ENCODE results near the gene PLEKHB2. TPM values are rescaled to one million over a fixed set of nuclear protein-coding genes. Genes with fewer than 3 reads are reported as not detected.
"Not testable (repeated sequence)": the region's sequence is repeated elsewhere in the genome, so short reads cannot be mapped to it uniquely, and the experiment has no call there.

PLEKHB2 gene
- total RNA-seq, 2 donors from 2014 or later, result 77.1 to 107 TPM

DNA sequence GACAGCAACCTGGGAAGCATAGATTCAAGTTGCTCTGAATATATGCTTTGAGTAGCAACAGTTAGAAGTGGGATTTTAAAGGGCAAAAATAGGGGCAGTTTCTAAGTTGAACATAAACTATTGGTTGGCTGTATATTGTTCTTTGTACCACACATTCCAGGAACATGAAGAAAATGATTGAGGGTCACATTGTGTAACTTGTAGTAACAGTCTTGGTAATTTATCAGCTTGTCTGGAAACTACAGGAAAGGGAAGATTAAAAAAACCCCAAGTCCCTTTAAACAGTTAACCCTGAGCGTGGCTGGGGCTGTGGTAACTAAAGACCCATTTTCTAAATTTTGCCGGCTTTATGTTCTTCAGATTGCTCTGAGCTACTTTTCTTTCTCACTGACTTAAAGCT lies 7.4 kb downstream of the PLEKHB2 start:
- H3K27ac ChIP-seq, result no peak overlapping the region
- H3K4me3 ChIP-seq, result no peak overlapping the region
- DNase-seq (ENCODE audit: low spot score), result no peak
- WGBS, result 74% methylated on average over 2 of the region's 2 CpGs
- no peaks in the 10 kb centered on the region for H3K4me1 ChIP-seq (replicated peaks)
- H3K9me3 ChIP-seq, result no peaks in the 10 kb centered on the region
- H3K36me3 ChIP-seq, result no peaks in the 10 kb centered on the region
- intact Hi-C loops (cut with DNase I), result no loop called here
- no peak for TF ChIP-seq POLR2A (IDR thresholded peaks at IDR 0.05)
- TF ChIP-seq, protein P1, sequence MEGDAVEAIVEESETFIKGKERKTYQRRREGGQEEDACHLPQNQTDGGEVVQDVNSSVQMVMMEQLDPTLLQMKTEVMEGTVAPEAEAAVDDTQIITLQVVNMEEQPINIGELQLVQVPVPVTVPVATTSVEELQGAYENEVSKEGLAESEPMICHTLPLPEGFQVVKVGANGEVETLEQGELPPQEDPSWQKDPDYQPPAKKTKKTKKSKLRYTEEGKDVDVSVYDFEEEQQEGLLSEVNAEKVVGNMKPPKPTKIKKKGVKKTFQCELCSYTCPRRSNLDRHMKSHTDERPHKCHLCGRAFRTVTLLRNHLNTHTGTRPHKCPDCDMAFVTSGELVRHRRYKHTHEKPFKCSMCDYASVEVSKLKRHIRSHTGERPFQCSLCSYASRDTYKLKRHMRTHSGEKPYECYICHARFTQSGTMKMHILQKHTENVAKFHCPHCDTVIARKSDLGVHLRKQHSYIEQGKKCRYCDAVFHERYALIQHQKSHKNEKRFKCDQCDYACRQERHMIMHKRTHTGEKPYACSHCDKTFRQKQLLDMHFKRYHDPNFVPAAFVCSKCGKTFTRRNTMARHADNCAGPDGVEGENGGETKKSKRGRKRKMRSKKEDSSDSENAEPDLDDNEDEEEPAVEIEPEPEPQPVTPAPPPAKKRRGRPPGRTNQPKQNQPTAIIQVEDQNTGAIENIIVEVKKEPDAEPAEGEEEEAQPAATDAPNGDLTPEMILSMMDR (IDR thresholded peaks at IDR 0.05), result no peak
- no peak for TF ChIP-seq POLR2AphosphoS5 (IDR thresholded peaks at IDR 0.05)
- no peaks in the 10 kb centered on the region for H3K27me3 ChIP-seq (replicated peaks; ENCODE audit: insufficient read depth)

DNA sequence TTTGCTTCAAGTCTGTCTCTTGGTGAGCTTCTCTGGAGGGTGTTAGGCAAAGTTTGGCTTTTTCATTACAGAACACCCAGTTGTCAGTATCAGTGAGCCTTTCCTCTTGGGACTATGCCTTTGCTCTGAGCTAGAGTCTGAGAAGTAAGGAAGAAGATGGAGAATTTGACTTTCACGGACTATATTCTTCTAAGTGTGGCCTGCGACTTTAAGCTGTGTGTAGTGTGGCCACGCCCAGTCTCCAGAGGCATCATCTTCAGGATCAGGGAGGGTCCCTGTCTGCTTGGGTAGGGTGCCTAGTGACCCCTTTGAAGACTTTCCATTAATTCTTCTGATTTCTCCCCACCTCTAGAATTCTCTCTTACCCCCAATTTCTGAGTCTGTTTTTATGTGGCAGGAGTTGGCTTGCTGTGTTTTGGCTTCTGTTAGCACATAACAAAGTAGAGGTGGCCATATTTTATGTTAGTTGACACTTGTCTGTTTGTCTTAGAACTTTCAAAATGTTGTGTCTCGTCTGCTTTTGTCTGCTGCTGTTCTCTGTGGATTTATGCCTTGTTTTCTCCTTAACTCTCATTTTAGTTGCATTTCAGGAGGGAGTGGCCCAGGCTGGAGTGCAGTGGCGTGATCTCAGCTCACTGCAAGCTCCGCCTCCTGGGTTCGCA lies 8.6 kb downstream of the PLEKHB2 start:
- no peaks in the 10 kb centered on the region for H3K4me1 ChIP-seq (replicated peaks)
- no peak overlapping the region for H3K4me3 ChIP-seq
- no peak for DNase-seq (ENCODE audit: low spot score)
- intact Hi-C loops (cut with DNase I), result no loop called here
- no peaks in the 10 kb centered on the region for H3K36me3 ChIP-seq
- no peaks in the 10 kb centered on the region for H3K27me3 ChIP-seq (replicated peaks; ENCODE audit: insufficient read depth)
- TF ChIP-seq, protein P1 (IDR thresholded peaks at IDR 0.05), result no peak
- TF ChIP-seq POLR2A (IDR thresholded peaks at IDR 0.05) (no peak), POLR2AphosphoS5 (IDR thresholded peaks at IDR 0.05) (no peak)
- WGBS, result 85% methylated on average over 7 of the region's 7 CpGs
- no peaks in the 10 kb centered on the region for H3K9me3 ChIP-seq
- H3K27ac ChIP-seq, result no peak overlapping the region

DNA sequence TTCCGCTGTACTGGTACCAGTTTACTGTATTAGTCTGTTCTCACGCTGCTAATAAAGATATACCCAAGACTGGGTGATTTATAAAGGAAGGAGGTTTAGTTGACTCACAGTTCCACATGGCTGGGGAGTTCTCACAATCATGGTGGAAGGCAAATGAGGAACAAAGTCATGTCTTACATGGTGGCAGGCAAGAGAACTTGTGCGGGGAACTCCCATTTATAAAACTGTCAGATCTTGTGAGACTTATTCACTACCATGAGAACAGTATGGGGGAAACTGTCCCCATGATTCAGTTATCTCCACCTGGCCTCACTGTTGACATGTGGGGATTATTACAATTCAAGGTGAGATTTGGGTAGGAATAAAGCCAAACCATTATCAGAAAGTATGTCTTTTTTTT lies 9.8 kb downstream of the PLEKHB2 start:
- H3K4me3 ChIP-seq; H3K36me3 ChIP-seq; H3K9me3 ChIP-seq; H3K27ac ChIP-seq; DNase-seq (ENCODE audit: low spot score); H3K27me3 ChIP-seq (replicated peaks; ENCODE audit: insufficient read depth); intact Hi-C loops (cut with DNase I); H3K4me1 ChIP-seq (replicated peaks): not testable (repeated sequence)
- WGBS, result 95% methylated on average over 3 of the region's 3 CpGs

DNA sequence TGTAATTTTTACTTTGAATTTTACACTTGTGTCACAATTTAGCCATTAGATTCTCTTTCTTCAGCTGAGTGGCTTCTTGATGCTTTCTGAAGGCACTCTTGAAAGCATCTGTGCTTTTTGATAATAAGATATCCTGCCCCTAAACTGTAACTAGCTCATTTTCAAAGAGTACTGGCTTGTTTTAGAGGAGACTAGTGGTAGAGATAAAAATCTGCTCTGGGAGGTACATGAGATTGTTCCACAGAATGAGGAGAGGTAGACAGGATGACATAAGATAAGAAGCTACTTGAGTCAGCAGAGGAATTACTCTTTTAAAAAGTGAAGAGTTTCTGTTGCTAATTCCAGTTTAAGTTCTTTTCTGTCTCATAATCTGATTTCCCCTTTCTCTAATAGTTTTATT lies 10.6 kb downstream of the PLEKHB2 start:
- TF ChIP-seq, protein P1 (IDR thresholded peaks at IDR 0.05), result no peak
- no peak for TF ChIP-seq POLR2AphosphoS5 (IDR thresholded peaks at IDR 0.05)
- no peak for TF ChIP-seq POLR2A (IDR thresholded peaks at IDR 0.05)
- no peak for DNase-seq (ENCODE audit: low spot score)
- intact Hi-C loops (cut with DNase I), result no loop called here
- no peak overlapping the region for H3K4me3 ChIP-seq
- H3K27ac ChIP-seq, result no peak overlapping the region
- no peaks in the 10 kb centered on the region for H3K27me3 ChIP-seq (replicated peaks; ENCODE audit: insufficient read depth)
- peaks cover 3% of the 10 kb centered on the region for H3K4me1 ChIP-seq (replicated peaks)
- H3K36me3 ChIP-seq, result no peaks in the 10 kb centered on the region
- H3K9me3 ChIP-seq, result no peaks in the 10 kb centered on the region

DNA sequence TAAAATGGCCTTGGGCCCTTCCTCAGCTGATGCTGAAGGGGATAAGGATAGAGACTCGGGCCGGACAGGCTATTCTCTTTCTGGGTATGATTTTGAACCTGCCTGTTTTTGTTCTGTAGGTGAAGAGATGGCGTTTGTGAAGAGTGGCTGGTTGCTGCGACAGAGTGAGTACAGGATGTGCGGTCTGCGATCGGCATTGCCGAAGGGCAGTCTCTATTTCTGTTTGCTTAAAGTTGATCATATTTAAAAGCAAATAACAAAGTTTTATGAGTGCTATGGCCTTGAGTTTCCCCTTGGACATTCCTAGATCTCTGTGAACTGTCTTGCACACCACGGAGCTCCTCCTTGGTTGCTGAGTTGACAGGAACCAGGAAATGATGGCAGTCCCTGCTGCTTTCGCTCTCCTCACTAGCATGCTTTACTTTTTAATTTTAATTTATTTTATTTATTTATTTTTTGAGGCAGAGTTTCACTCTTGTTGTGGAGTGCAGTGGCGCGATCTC lies 15.7 kb downstream of the PLEKHB2 start:
- H3K4me1 ChIP-seq (replicated peaks), result peaks cover 8% of the 10 kb centered on the region
- 74% methylated on average over 12 of the region's 12 CpGs for WGBS
- no peaks in the 10 kb centered on the region for H3K27me3 ChIP-seq (replicated peaks; ENCODE audit: insufficient read depth)
- intact Hi-C loops (cut with DNase I), result no loop called here
- TF ChIP-seq POLR2AphosphoS5 (IDR thresholded peaks at IDR 0.05) (peak; percentile 76), POLR2A (IDR thresholded peaks at IDR 0.05) (no peak)
- no peak overlapping the region for H3K4me3 ChIP-seq
- peak overlapping the region; percentile 51 to 85 for H3K27ac ChIP-seq
- peak; percentile 62 for DNase-seq (ENCODE audit: low spot score)
- no peaks in the 10 kb centered on the region for H3K36me3 ChIP-seq
- H3K9me3 ChIP-seq, result no peaks in the 10 kb centered on the region

DNA sequence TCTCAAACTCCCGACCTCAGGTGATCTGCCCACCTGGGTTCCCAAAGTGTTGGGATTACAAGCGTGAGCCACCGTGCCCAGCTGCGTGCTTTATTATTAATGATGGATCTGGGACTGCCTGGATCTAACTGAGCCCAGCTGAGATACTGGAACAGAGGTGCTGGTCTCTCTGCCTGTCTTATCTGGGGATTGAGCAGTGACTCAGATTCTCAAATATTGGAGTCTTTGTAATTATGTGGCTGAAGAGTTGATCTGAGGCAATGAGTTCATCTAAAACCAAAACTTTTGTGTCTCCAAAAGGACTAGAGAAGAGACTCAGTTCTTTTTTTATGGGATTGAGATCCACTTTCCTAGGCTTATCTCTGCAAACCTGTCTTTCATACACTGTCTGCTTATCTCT lies 16.3 kb downstream of the PLEKHB2 start:
- Histone ChIP-seq H3K4me1 (replicated peaks) (peaks cover 8% of the 10 kb centered on the region), H3K9me3 (no peaks in the 10 kb centered on the region), H3K27me3 (replicated peaks; ENCODE audit: insufficient read depth) (no peaks in the 10 kb centered on the region), H3K27ac (peak overlapping the region; percentile 51 to 85), H3K36me3 (no peaks in the 10 kb centered on the region), H3K4me3 (no peak overlapping the region)
- intact Hi-C loops (cut with DNase I), result no loop called here
- DNase-seq (ENCODE audit: low spot score), result no peak
- WGBS, result 96% methylated on average over 4 of the region's 4 CpGs
- TF ChIP-seq, protein P1 (IDR thresholded peaks at IDR 0.05), result no peak
- no peak for TF ChIP-seq POLR2AphosphoS5 (IDR thresholded peaks at IDR 0.05)
- no peak for TF ChIP-seq POLR2A (IDR thresholded peaks at IDR 0.05)
